Measurements from ENCODE around the gene KRT77. TPM values are rescaled to one million over a fixed set of nuclear protein-coding genes. Genes with fewer than 3 reads are reported as not detected.

The KRT77 gene
- polyA plus RNA-seq, 1 donor from 2014 or later, result not detected

DNA sequence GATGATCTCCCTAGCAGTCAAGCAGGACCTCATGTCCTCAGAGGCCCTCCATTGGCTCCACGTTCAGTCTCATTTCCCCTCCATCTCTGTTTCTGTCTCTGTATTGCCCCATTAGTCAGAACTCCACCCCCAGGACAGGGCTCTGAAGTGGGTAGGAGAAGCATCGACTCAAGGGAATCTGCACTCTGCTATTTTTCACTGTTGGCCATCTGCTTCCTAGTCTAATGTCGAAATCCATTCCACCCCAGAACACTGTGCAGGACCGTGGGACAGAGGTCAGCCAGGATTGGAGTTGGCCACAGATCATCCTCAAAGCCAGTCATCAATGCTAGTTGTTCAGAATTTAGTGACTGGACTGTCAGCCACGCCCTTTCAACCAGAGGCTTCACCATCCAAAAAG lies 10.1 kb downstream of the KRT77 start:
- no peak overlapping the region for H3K27ac ChIP-seq (ENCODE audit: low read length)
- H3K4me3 ChIP-seq (ENCODE audit: low read length), result no peak overlapping the region
- H2AFZ ChIP-seq (ENCODE audit: low read depth, low read length), result no peak overlapping the region
- no peaks in the 10 kb centered on the region for H3K36me3 ChIP-seq (ENCODE audit: insufficient read depth, low read length)
- peaks cover 19% of the 10 kb centered on the region for H3K27me3 ChIP-seq (ENCODE audit: insufficient read depth, low read depth, low read length)
- no peaks in the 10 kb centered on the region for H3K9me2 ChIP-seq (ENCODE audit: insufficient read depth, low read length)
- no peaks in the 10 kb centered on the region for H3K9me3 ChIP-seq (ENCODE audit: low read length)
- H3K79me2 ChIP-seq (replicated peaks; ENCODE audit: insufficient read depth, low read length), result no peaks in the 10 kb centered on the region
- H3K9ac ChIP-seq (ENCODE audit: low read length), result no peak overlapping the region
- H3K4me2 ChIP-seq (ENCODE audit: low read length), result no peak overlapping the region
- no peaks in the 10 kb centered on the region for H4K20me1 ChIP-seq (ENCODE audit: insufficient read depth)
- no peaks in the 10 kb centered on the region for H3F3A ChIP-seq (ENCODE audit: insufficient read depth, low read length, poor library complexity, severe bottlenecking)
- no peak for TF ChIP-seq POLR2AphosphoS5 (IDR thresholded peaks at IDR 0.05)

DNA sequence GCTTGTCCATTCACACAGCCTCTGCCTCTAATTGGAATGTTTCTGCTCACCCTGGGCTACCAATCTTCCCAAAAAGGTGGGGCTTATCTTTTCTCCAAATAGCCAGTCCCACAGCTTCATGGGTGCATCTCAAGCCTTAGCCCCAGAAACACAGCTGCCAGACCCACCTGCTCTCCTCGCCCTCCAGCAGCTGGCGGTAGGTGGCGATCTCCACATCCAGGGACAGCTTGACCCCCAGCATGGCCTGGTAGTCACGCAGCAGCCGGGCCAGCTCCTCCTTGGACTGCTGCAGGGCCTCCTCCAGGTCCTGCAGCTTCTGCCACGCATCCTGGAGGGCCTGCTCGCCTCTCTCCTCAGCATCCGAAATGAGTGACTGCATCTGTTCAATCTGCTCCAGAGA lies 11.1 kb downstream of the KRT77 start:
- Histone ChIP-seq H3K4me2 (ENCODE audit: low read length) (no peak overlapping the region), H3K27ac (ENCODE audit: low read length) (no peak overlapping the region), H3F3A (ENCODE audit: insufficient read depth, low read length, poor library complexity, severe bottlenecking) (no peaks in the 10 kb centered on the region), H2AFZ (ENCODE audit: low read depth, low read length) (no peak overlapping the region), H3K9ac (ENCODE audit: low read length) (no peak overlapping the region), H4K20me1 (ENCODE audit: insufficient read depth) (no peaks in the 10 kb centered on the region), H3K4me3 (ENCODE audit: low read length) (no peak overlapping the region), H3K27me3 (ENCODE audit: insufficient read depth, low read depth, low read length) (peaks cover 19% of the 10 kb centered on the region), H3K9me2 (ENCODE audit: insufficient read depth, low read length) (no peaks in the 10 kb centered on the region), H3K79me2 (replicated peaks; ENCODE audit: insufficient read depth, low read length) (no peaks in the 10 kb centered on the region), H3K9me3 (ENCODE audit: low read length) (no peaks in the 10 kb centered on the region), H3K36me3 (ENCODE audit: insufficient read depth, low read length) (no peaks in the 10 kb centered on the region)
- TF ChIP-seq EZH2 (IDR thresholded peaks at IDR 0.05; ENCODE audit: borderline replicate concordance, insufficient read depth, low read length, poor library complexity, severe bottlenecking) (no peak), SMC3 (conservative IDR thresholded peaks at IDR 0.05; ENCODE audit: poor library complexity) (no peak), POLR2AphosphoS5 (IDR thresholded peaks at IDR 0.05) (no peak), EP300 (conservative IDR thresholded peaks at IDR 0.05; ENCODE audit: poor library complexity, severe bottlenecking) (no peak), TAF1 (IDR thresholded peaks at IDR 0.05; ENCODE audit: low read depth) (no peak), RAD21 (conservative IDR thresholded peaks at IDR 0.05) (no peak), MXI1 (conservative IDR thresholded peaks at IDR 0.05; ENCODE audit: poor library complexity, severe bottlenecking) (no peak)
- TF ChIP-seq, protein P1, sequence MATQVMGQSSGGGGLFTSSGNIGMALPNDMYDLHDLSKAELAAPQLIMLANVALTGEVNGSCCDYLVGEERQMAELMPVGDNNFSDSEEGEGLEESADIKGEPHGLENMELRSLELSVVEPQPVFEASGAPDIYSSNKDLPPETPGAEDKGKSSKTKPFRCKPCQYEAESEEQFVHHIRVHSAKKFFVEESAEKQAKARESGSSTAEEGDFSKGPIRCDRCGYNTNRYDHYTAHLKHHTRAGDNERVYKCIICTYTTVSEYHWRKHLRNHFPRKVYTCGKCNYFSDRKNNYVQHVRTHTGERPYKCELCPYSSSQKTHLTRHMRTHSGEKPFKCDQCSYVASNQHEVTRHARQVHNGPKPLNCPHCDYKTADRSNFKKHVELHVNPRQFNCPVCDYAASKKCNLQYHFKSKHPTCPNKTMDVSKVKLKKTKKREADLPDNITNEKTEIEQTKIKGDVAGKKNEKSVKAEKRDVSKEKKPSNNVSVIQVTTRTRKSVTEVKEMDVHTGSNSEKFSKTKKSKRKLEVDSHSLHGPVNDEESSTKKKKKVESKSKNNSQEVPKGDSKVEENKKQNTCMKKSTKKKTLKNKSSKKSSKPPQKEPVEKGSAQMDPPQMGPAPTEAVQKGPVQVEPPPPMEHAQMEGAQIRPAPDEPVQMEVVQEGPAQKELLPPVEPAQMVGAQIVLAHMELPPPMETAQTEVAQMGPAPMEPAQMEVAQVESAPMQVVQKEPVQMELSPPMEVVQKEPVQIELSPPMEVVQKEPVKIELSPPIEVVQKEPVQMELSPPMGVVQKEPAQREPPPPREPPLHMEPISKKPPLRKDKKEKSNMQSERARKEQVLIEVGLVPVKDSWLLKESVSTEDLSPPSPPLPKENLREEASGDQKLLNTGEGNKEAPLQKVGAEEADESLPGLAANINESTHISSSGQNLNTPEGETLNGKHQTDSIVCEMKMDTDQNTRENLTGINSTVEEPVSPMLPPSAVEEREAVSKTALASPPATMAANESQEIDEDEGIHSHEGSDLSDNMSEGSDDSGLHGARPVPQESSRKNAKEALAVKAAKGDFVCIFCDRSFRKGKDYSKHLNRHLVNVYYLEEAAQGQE (IDR thresholded peaks at IDR 0.05; ENCODE audit: borderline replicate concordance), result no peak
- TF ChIP-seq, protein P2, sequence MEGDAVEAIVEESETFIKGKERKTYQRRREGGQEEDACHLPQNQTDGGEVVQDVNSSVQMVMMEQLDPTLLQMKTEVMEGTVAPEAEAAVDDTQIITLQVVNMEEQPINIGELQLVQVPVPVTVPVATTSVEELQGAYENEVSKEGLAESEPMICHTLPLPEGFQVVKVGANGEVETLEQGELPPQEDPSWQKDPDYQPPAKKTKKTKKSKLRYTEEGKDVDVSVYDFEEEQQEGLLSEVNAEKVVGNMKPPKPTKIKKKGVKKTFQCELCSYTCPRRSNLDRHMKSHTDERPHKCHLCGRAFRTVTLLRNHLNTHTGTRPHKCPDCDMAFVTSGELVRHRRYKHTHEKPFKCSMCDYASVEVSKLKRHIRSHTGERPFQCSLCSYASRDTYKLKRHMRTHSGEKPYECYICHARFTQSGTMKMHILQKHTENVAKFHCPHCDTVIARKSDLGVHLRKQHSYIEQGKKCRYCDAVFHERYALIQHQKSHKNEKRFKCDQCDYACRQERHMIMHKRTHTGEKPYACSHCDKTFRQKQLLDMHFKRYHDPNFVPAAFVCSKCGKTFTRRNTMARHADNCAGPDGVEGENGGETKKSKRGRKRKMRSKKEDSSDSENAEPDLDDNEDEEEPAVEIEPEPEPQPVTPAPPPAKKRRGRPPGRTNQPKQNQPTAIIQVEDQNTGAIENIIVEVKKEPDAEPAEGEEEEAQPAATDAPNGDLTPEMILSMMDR (IDR thresholded peaks at IDR 0.05; ENCODE audit: poor library complexity, severe bottlenecking), result no peak

DNA sequence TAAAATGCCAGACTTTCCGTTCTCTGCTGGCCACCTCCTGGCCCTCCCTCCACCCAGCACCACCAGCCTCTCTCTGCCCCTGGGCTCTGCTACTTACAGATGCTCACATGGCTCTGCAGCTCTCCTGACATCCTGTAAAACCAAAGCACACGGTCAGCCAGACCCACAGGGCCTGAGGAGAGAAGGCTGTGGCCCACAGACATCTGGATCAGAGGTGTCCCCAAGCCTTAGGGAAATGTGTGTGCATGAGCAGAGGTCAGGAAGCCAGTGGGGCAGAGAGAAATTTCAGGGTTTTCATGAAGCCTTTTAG lies 11.5 kb downstream of the KRT77 start:
- no peaks in the 10 kb centered on the region for H3K36me3 ChIP-seq (ENCODE audit: insufficient read depth, low read length)
- H3K27ac ChIP-seq (ENCODE audit: low read length), result no peak overlapping the region
- no peaks in the 10 kb centered on the region for H3F3A ChIP-seq (ENCODE audit: insufficient read depth, low read length, poor library complexity, severe bottlenecking)
- H3K79me2 ChIP-seq (replicated peaks; ENCODE audit: insufficient read depth, low read length), result no peaks in the 10 kb centered on the region
- H2AFZ ChIP-seq (ENCODE audit: low read depth, low read length), result no peak overlapping the region
- no peaks in the 10 kb centered on the region for H3K9me3 ChIP-seq (ENCODE audit: low read length)
- TF ChIP-seq EP300 (conservative IDR thresholded peaks at IDR 0.05; ENCODE audit: poor library complexity, severe bottlenecking), result no peak
- TF ChIP-seq SMC3 (conservative IDR thresholded peaks at IDR 0.05; ENCODE audit: poor library complexity), result no peak
- TF ChIP-seq MXI1 (conservative IDR thresholded peaks at IDR 0.05; ENCODE audit: poor library complexity, severe bottlenecking), result no peak
- TF ChIP-seq TAF1 (IDR thresholded peaks at IDR 0.05; ENCODE audit: low read depth), result no peak
- TF ChIP-seq, protein P2 (IDR thresholded peaks at IDR 0.05; ENCODE audit: poor library complexity, severe bottlenecking), result no peak
- no peak for TF ChIP-seq RAD21 (conservative IDR thresholded peaks at IDR 0.05)
- no peak for TF ChIP-seq EZH2 (IDR thresholded peaks at IDR 0.05; ENCODE audit: borderline replicate concordance, insufficient read depth, low read length, poor library complexity, severe bottlenecking)
- TF ChIP-seq POLR2AphosphoS5 (IDR thresholded peaks at IDR 0.05), result no peak
- TF ChIP-seq, protein P1 (IDR thresholded peaks at IDR 0.05; ENCODE audit: borderline replicate concordance), result no peak
- H3K4me3 ChIP-seq (ENCODE audit: low read length), result no peak overlapping the region
- H3K4me2 ChIP-seq (ENCODE audit: low read length), result no peak overlapping the region
- no peaks in the 10 kb centered on the region for H4K20me1 ChIP-seq (ENCODE audit: insufficient read depth)
- H3K9ac ChIP-seq (ENCODE audit: low read length), result no peak overlapping the region
- peaks cover 19% of the 10 kb centered on the region for H3K27me3 ChIP-seq (ENCODE audit: insufficient read depth, low read depth, low read length)
- H3K9me2 ChIP-seq (ENCODE audit: insufficient read depth, low read length), result no peaks in the 10 kb centered on the region

All from neural cell (in vitro differentiated cells).